Measurements from ENCODE around the gene MAMDC2. TPM values are rescaled to one million over a fixed set of nuclear protein-coding genes. Genes with fewer than 3 reads are reported as not detected.

MAMDC2 gene
- total and polyA plus RNA-seq, 2 of the 4 experiments (the other 2 are of a cell fraction), result 5.0 to 5.2 TPM

DNA sequence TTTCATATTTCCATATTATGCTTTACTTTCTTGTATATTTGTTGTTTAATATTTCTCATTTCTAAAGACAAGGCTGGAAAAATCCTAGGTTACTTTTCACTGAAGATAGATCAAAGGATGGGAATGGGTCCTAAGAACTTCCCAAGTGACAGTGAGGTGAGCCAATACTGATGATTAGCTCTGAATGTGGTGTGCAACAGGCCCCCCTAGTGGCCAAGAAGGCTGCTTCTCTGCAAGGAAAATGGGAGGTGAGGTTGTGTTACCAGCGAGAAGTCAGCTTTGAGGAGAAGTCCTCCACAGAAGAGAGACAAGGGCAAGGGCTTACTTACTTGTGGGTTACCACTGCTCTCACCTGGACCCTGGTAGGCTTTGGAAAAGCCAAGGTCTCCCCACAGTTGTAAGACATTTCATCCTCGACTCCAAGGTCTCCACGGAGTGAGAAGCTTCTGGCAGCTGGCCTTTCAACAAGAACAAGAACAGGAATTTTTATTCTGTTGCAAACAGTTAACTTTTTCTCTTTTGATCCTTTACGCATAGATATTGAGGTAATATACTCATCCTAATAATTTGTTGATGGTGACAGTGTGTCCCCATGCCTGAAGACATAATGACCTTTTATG, 69.9 kb downstream of the MAMDC2 start:
- no peak overlapping the region for H3K18ac ChIP-seq (ENCODE audit: low read depth, low read length)
- H2BK5ac ChIP-seq (ENCODE audit: low read depth, low read length, poor library complexity, severe bottlenecking), result no peak overlapping the region
- H2AK9ac ChIP-seq (replicated peaks; ENCODE audit: low read depth, low read length, poor library complexity), result no peak overlapping the region
- no peak overlapping the region for H3K56ac ChIP-seq (ENCODE audit: extremely low read depth, insufficient read depth, low read length)
- H4K8ac ChIP-seq (ENCODE audit: low read depth in 2 of 2, low read length in 2 of 2), result peak overlapping the region in 1 of 2 experiments; percentile 66; a peak in 2 of 4 replicates
- H3K79me1 ChIP-seq (ENCODE audit: low read depth in 1 of 2, low read length in 2 of 2), result no peaks in the 10 kb centered on the region
- in situ Hi-C loops (cut with MboI; ENCODE audit: low sequenced_read_pairs), result loop anchor here (5.0 to 25.0 kb wide), 3 partner anchors 111 to 701 kb away; no protein-coding TSS in a partner anchor
- no peak overlapping the region for H3K27ac ChIP-seq (ENCODE audit: insufficient read depth, low read length)
- DNase-seq, result peak; percentile 72
- no TSS peak for BruUV-seq (replicated peaks)
- H3K4ac ChIP-seq (ENCODE audit: low read depth, low read length), result 0 out of 2 replicates have a peak overlapping the region, but pooled peaks have one; percentile 47
- peak overlapping the region; percentile 49 for H3K14ac ChIP-seq (replicated peaks; ENCODE audit: low read depth, low read length)
- peak overlapping the region; percentile 16 for H2AFZ ChIP-seq (replicated peaks; ENCODE audit: low read length, poor library complexity)
- no peak overlapping the region for H4K5ac ChIP-seq (ENCODE audit: low read depth, low read length)
- H2AK5ac ChIP-seq (ENCODE audit: low read depth, low read length), result no peak overlapping the region
- no peak overlapping the region for H3K9ac ChIP-seq (ENCODE audit: low read depth, low read length)
- H3K9me1 ChIP-seq (ENCODE audit: insufficient read depth, low read length), result peaks cover 12% of the 10 kb centered on the region
- H4K91ac ChIP-seq (ENCODE audit: insufficient read depth, low read depth, low read length), result peak overlapping the region; percentile 14; the same call in 1 of the 2 replicates
- no peaks in the 10 kb centered on the region for H3K9me3 ChIP-seq (ENCODE audit: control insufficient read depth, insufficient read depth, low read length)
- dilution Hi-C loops (cut with HindIII; ENCODE audit: low sequenced_read_pairs, unreplicated experiment), result no loop called here
- peak overlapping the region; percentile 78; the same call in 1 of the 3 replicates for H2BK15ac ChIP-seq (ENCODE audit: low read depth, low read length)
- peak; percentile 76 for ATAC-seq (ENCODE audit: low read depth)
- no peaks in the 10 kb centered on the region for H4K20me1 ChIP-seq (ENCODE audit: insufficient read depth, low read length)
- H3K36me3 ChIP-seq (ENCODE audit: control insufficient read depth, insufficient read depth, low read length), result no peaks in the 10 kb centered on the region
- no peaks in the 10 kb centered on the region for H3K27me3 ChIP-seq (ENCODE audit: control insufficient read depth, insufficient read depth, low read length)
- H3K4me3 ChIP-seq (ENCODE audit: insufficient read depth, low read depth, low read length), result no peak overlapping the region
- H3K4me2 ChIP-seq (ENCODE audit: low read depth, low read length), result no peak overlapping the region
- CTCF ChIA-PET, result interaction anchor here (0.6 to 7.6 kb wide), 21 partner anchors 11 to 489 kb away, joined by 3 to 121 read pairs (median 3); no protein-coding TSS in a partner anchor
- no peak overlapping the region for H3K23ac ChIP-seq (ENCODE audit: low read depth, low read length)
- intact Hi-C loops (cut with micrococcal nuclease), result loop anchor here (1.0 to 10.0 kb wide), 3 partner anchors 369 to 689 kb away; partner anchors contain the start of gene APBA1
- H2BK120ac ChIP-seq (ENCODE audit: low read depth, low read length), result peak overlapping the region; percentile 76; the same call in 1 of the 2 replicates
- POLR2A ChIA-PET (ENCODE audit: unreplicated experiment), result no interaction called here
- peak overlapping the region; percentile 81; the same call in 1 of the 2 replicates for H2BK20ac ChIP-seq (ENCODE audit: low read depth, low read length)
- WGBS, 2 experiments (ENCODE audit: extremely low coverage in 2 of 2, insufficient read length in 1 of 2), result no CpG with 5 or more reads among the region's 4 CpGs
- H3K4me1 ChIP-seq (ENCODE audit: control insufficient read depth, insufficient read depth, low read length), result peaks cover 7% of the 10 kb centered on the region; the same call in 1 of the 2 replicates
- TF ChIP-seq POLR2A (IDR thresholded peaks at IDR 0.05; ENCODE audit: low read depth, low read length), result no peak
- no peak for TF ChIP-seq MAZ (IDR thresholded peaks at IDR 0.05; ENCODE audit: borderline replicate concordance, low read depth, low read length)
- TF ChIP-seq RCOR1 (IDR thresholded peaks at IDR 0.05; ENCODE audit: insufficient replicate concordance, low read length), result no peak
- no peak for TF ChIP-seq CHD1 (IDR thresholded peaks at IDR 0.05; ENCODE audit: low read depth, low read length)
- TF ChIP-seq MAFK (IDR thresholded peaks at IDR 0.05; ENCODE audit: low read depth, low read length), result no peak
- TF ChIP-seq, protein P1, sequence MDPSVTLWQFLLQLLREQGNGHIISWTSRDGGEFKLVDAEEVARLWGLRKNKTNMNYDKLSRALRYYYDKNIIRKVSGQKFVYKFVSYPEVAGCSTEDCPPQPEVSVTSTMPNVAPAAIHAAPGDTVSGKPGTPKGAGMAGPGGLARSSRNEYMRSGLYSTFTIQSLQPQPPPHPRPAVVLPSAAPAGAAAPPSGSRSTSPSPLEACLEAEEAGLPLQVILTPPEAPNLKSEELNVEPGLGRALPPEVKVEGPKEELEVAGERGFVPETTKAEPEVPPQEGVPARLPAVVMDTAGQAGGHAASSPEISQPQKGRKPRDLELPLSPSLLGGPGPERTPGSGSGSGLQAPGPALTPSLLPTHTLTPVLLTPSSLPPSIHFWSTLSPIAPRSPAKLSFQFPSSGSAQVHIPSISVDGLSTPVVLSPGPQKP (IDR thresholded peaks at IDR 0.05; ENCODE audit: borderline replicate concordance, low read depth, low read length), result no peak
- TF ChIP-seq RAD21 (IDR thresholded peaks at IDR 0.05; ENCODE audit: low read length), result peak; percentile 82
- TF ChIP-seq FOS (IDR thresholded peaks at IDR 0.05; ENCODE audit: low read depth, low read length), result no peak
- TF ChIP-seq MXI1 (IDR thresholded peaks at IDR 0.05; ENCODE audit: borderline replicate concordance, low read depth, low read length), result no peak
- no peak for TF ChIP-seq USF2 (IDR thresholded peaks at IDR 0.05; ENCODE audit: low read depth, low read length)
- TF ChIP-seq BHLHE40 (IDR thresholded peaks at IDR 0.05; ENCODE audit: low read depth, low read length), result no peak
- TF ChIP-seq CTCF (conservative IDR thresholded peaks at IDR 0.05; ENCODE audit: low read depth, low read length), result peak; percentile 77
- TF ChIP-seq NFE2L2 (IDR thresholded peaks at IDR 0.05; ENCODE audit: low read depth, low read length), result no peak
- TF ChIP-seq SMC3 (IDR thresholded peaks at IDR 0.05; ENCODE audit: low read depth, low read length), result peak; percentile 71
- TF ChIP-seq CEBPB (IDR thresholded peaks at IDR 0.05; ENCODE audit: low read depth, low read length), result peak; percentile 52

All from IMR-90 (cell line).